GM06990 (cell line): Measurements from ENCODE around the gene RPS16.

Experiments
- DNase-seq: peaks from one replicate; pipeline ENCODE4 v3.0.0-alpha.2; 2011; ENCODE audit not compliant: insufficient read length; ENCODE audit errors: extremely low read depth
- H3K27me3 ChIP-seq: replicated peaks from 2 replicates; pipeline ENCODE4 v1.6.0; 2011; ENCODE audit warnings: low read length; ENCODE audit not compliant: control insufficient read depth, insufficient read depth
- H3K36me3 ChIP-seq: 2 replicates; pipeline ENCODE4 v1.5.1; 2011; ENCODE audit warnings: low read length; ENCODE audit not compliant: control insufficient read depth, insufficient read depth
- H3K4me3 ChIP-seq: replicated peaks from 2 replicates; pipeline ENCODE4 v1.5.1; 2011; ENCODE audit warnings: low read depth, mild to moderate bottlenecking, control low read depth, low read length
- CTCF ChIP-seq: IDR thresholded peaks from 2 replicates; pipeline ENCODE4 v1.5.1; 2011; ENCODE audit warnings: low read length, control low read depth, mild to moderate bottlenecking, inconsistent platforms; ENCODE audit not compliant: insufficient read depth, poor library complexity, severe bottlenecking

The RPS16 gene

GRCh38 chr19:39405261-39405957, 30.3 kb downstream of the RPS16 start:
- DNase-seq = no peak
- H3K27me3 ChIP-seq = no peaks in the 10 kb centered on the region
- peaks cover 12% of the 10 kb centered on the region for H3K36me3 ChIP-seq
- peak overlapping the region; percentile 91 for H3K4me3 ChIP-seq
- TF ChIP-seq CTCF = no peak

GRCh38 chr19:39403331-39404312, 32.1 kb downstream of the RPS16 start:
- no peak for TF ChIP-seq CTCF
- H3K27me3 ChIP-seq = no peaks in the 10 kb centered on the region
- H3K36me3 ChIP-seq = peaks cover 12% of the 10 kb centered on the region
- peak; percentile 92 for DNase-seq
- H3K4me3 ChIP-seq = peak overlapping the region; percentile 63

- DNase-seq = peak; percentile 91
- Histone ChIP-seq H3K4me3 (peak overlapping the region; percentile 63), H3K36me3 (peaks cover 2% of the 10 kb centered on the region; the same call in 1 of the 2 replicates), H3K27me3 (no peaks in the 10 kb centered on the region)
- no peak for TF ChIP-seq CTCF
These were observed 33.1 kb downstream of the RPS16 start for GRCh38 chr19:39402346-39403300.

GRCh38 chr19:39401549-39402345, 34.0 kb downstream of the RPS16 start:
- peak; percentile 75 for DNase-seq
- H3K36me3 ChIP-seq = peaks cover 3% of the 10 kb centered on the region
- H3K27me3 ChIP-seq = no peaks in the 10 kb centered on the region
- peak overlapping the region; percentile 5; the same call in 1 of the 2 replicates for H3K4me3 ChIP-seq
- peak; percentile 1 for TF ChIP-seq CTCF

GRCh38 chr19:39401070-39401548, 34.6 kb downstream of the RPS16 start:
- Histone ChIP-seq H3K36me3 (peaks cover 3% of the 10 kb centered on the region), H3K4me3 (no peak overlapping the region), H3K27me3 (no peaks in the 10 kb centered on the region)
- no peak for TF ChIP-seq CTCF
- DNase-seq = no peak
